CD4-positive, alpha-beta memory T cell (primary cell): Measurements from ENCODE around the gene ADGRD1. TPM values are rescaled to one million over a fixed set of nuclear protein-coding genes. Genes with fewer than 3 reads are reported as not detected.

Experiments used
- CTCF ChIA-PET: fragments of 350-600 bp; sonication (Branson Sonifier 250); formaldehyde crosslinking; loops from one replicate; lab custom pipeline; 2021; ENCODE audit warnings: inconsistent platforms; ENCODE audit not compliant: partially characterized antibody; lab: Charles Lee
- POLR2A ChIA-PET: fragments of 350-600 bp; sonication (Branson Sonifier 250); formaldehyde crosslinking; loops from one replicate; lab custom pipeline; 2021; ENCODE audit not compliant: partially characterized antibody; lab: Charles Lee
- DNase-seq, 5 donors: peaks; one replicate each; pipeline versions ENCODE4 v3.0.0 to v3.0.0-alpha.2; 2020 to 2022; ENCODE audit warnings: mixed read lengths in 1 of 5
- H3K27ac ChIP-seq: one replicate; pipeline ENCODE4 v1.7.0; 2013; ENCODE audit warnings: low read depth, low read length
- H3K27me3 ChIP-seq: 2 replicates; pipeline ENCODE4 v1.7.0; 2013; ENCODE audit warnings: mild to moderate bottlenecking, low read length, moderate library complexity; ENCODE audit not compliant: insufficient read depth
- H3K36me3 ChIP-seq: 2 replicates; pipeline ENCODE4 v1.7.0; 2013; ENCODE audit warnings: mild to moderate bottlenecking, low read length, moderate library complexity; ENCODE audit not compliant: insufficient read depth
- H3K4me1 ChIP-seq: 2 replicates; pipeline ENCODE4 v1.7.0; 2013; ENCODE audit warnings: mild to moderate bottlenecking, low read length, moderate library complexity; ENCODE audit not compliant: insufficient read depth
- H3K4me3 ChIP-seq, 2 donors: one replicate each; pipeline ENCODE4 v1.7.0; 2013; ENCODE audit warnings: low read length in 2 of 2, mild to moderate bottlenecking in 1 of 2
- H3K9me3 ChIP-seq, 2 donors: one replicate each; pipeline ENCODE4 v1.7.0; 2013; ENCODE audit warnings: low read length in 2 of 2, control low read depth in 1 of 2; ENCODE audit not compliant: control insufficient read depth in 1 of 2
- H3K27ac Mint-ChIP-seq, 7 donors: one replicate each; pipeline ENCODE4 v1.8.0; 2020 to 2021; ENCODE audit warnings: mixed read lengths in 7 of 7, mild to moderate bottlenecking in 6 of 7, inconsistent platforms in 3 of 7, moderate library complexity in 3 of 7
- H3K27me3 Mint-ChIP-seq, 2 donors: one replicate each; pipeline ENCODE4 v1.8.0; 2020 to 2021; ENCODE audit warnings: mixed read lengths in 2 of 2
- H3K36me3 Mint-ChIP-seq, 2 donors: one replicate each; pipeline ENCODE4 v1.8.0; 2020 to 2021; ENCODE audit warnings: mixed read lengths in 2 of 2, inconsistent platforms in 1 of 2, mild to moderate bottlenecking in 1 of 2
- H3K4me1 Mint-ChIP-seq, 4 donors: one replicate each; pipeline ENCODE4 v1.8.0; 2020 to 2021; ENCODE audit warnings: mixed read lengths in 4 of 4, mild to moderate bottlenecking in 1 of 4
- H3K4me3 Mint-ChIP-seq, 8 donors: one replicate each; pipeline ENCODE4 v1.8.0; 2020 to 2021; ENCODE audit warnings: mixed read lengths in 8 of 8, mild to moderate bottlenecking in 7 of 8, moderate library complexity in 6 of 8, inconsistent platforms in 3 of 8
- H3K9me3 Mint-ChIP-seq, 8 donors: one replicate each; pipeline ENCODE4 v1.8.0; 2020 to 2021; ENCODE audit warnings: mixed read lengths in 8 of 8, mild to moderate bottlenecking in 5 of 8, inconsistent platforms in 3 of 8, moderate library complexity in 1 of 8
- intact Hi-C: fragments of 100-400 bp; cut with micrococcal nuclease; formaldehyde crosslinking; loops from one replicate; pipeline ENCODE4 v1.15.1; 2023
- polyA plus RNA-seq, 2 donors: library from polyadenylated mRNA; unstranded; fragments of 300-500 nt; fragmentation: Illumina TruSeq; gene quantifications; one replicate each; pipeline ENCODE4 v1.2.3, GENCODE V29; 2021
- total RNA-seq, 2 experiments: library from RNA; stranded (reverse); gene quantifications; one replicate each; pipeline ENCODE4 v1.2.3, GENCODE V29; 2021

ADGRD1 gene
- total and polyA plus RNA-seq, 4 experiments from 2014 or later: not detected

GRCh38 chr12:131176926-131177325 is 223.2 kb downstream of the ADGRD1 start:
- no peaks in the 10 kb centered on the region for H3K9me3 ChIP-seq
- intact Hi-C loops: no loop called here
- ChIA-PET CTCF (no interaction called here), POLR2A (no interaction called here)
- no peaks in the 10 kb centered on the region for H3K4me1 ChIP-seq
- Mint-ChIP-seq H3K36me3 (no peaks in the 10 kb centered on the region), H3K9me3 (peaks cover 2 to 41% (median 29%) of the 10 kb centered on the region in 8 donors), H3K27me3 (peaks cover 7 to 9% of the 10 kb centered on the region in 2 donors), H3K4me1 (no peaks in the 10 kb centered on the region), H3K4me3 (no peak overlapping the region), H3K27ac (no peak overlapping the region)
- H3K27me3 ChIP-seq: peaks cover 3% of the 10 kb centered on the region
- H3K27ac ChIP-seq: no peak overlapping the region
- DNase-seq: no peak
- H3K4me3 ChIP-seq: no peak overlapping the region
- no peaks in the 10 kb centered on the region for H3K36me3 ChIP-seq

GRCh38 chr12:131177599-131177998 is 223.9 kb downstream of the ADGRD1 start:
- Histone ChIP-seq H3K4me3 (no peak overlapping the region), H3K4me1 (no peaks in the 10 kb centered on the region), H3K27me3 (peaks cover 3% of the 10 kb centered on the region), H3K27ac (no peak overlapping the region), H3K36me3 (no peaks in the 10 kb centered on the region), H3K9me3 (no peaks in the 10 kb centered on the region)
- POLR2A ChIA-PET: no interaction called here
- no peak overlapping the region for H3K27ac Mint-ChIP-seq
- intact Hi-C loops: no loop called here
- CTCF ChIA-PET: no interaction called here
- H3K4me3 Mint-ChIP-seq: no peak overlapping the region
- peaks cover 7% of the 10 kb centered on the region in 2 donors for H3K27me3 Mint-ChIP-seq
- no peaks in the 10 kb centered on the region for H3K4me1 Mint-ChIP-seq
- H3K9me3 Mint-ChIP-seq: peaks cover 2 to 41% (median 27%) of the 10 kb centered on the region in 8 donors
- no peaks in the 10 kb centered on the region for H3K36me3 Mint-ChIP-seq
- DNase-seq: no peak

- no peak overlapping the region for H3K27ac Mint-ChIP-seq
- Histone ChIP-seq H3K4me1 (no peaks in the 10 kb centered on the region), H3K4me3 (no peak overlapping the region), H3K36me3 (no peaks in the 10 kb centered on the region), H3K9me3 (no peaks in the 10 kb centered on the region), H3K27ac (no peak overlapping the region), H3K27me3 (no peaks in the 10 kb centered on the region)
- peaks cover 0 to 16% (median 10%) of the 10 kb centered on the region in 8 donors for H3K9me3 Mint-ChIP-seq
- peaks cover 3% of the 10 kb centered on the region in 2 donors for H3K27me3 Mint-ChIP-seq
- H3K4me1 Mint-ChIP-seq: no peaks in the 10 kb centered on the region
- intact Hi-C loops: no loop called here
- CTCF ChIA-PET: no interaction called here
- no peak overlapping the region for H3K4me3 Mint-ChIP-seq
- POLR2A ChIA-PET: no interaction called here
- no peaks in the 10 kb centered on the region for H3K36me3 Mint-ChIP-seq
- DNase-seq: no peak
These were observed 233.9 kb downstream of the ADGRD1 start for GRCh38 chr12:131187602-131188001.

- DNase-seq: no peak
- CTCF ChIA-PET: no interaction called here
These were observed 234.7 kb downstream of the ADGRD1 start for GRCh38 chr12:131188131-131189050.

GRCh38 chr12:131189781-131190180 is 236.1 kb downstream of the ADGRD1 start:
- Mint-ChIP-seq H3K4me1 (no peaks in the 10 kb centered on the region), H3K4me3 (no peak overlapping the region), H3K27me3 (peaks cover 2 to 10% of the 10 kb centered on the region in 2 donors), H3K27ac (no peak overlapping the region), H3K9me3 (peaks cover 0 to 6% (median 4%) of the 10 kb centered on the region in 8 donors), H3K36me3 (no peaks in the 10 kb centered on the region)
- no peaks in the 10 kb centered on the region for H3K36me3 ChIP-seq
- intact Hi-C loops: no loop called here
- ChIA-PET CTCF (no interaction called here), POLR2A (no interaction called here)
- DNase-seq: no peak
- no peaks in the 10 kb centered on the region for H3K27me3 ChIP-seq
- no peaks in the 10 kb centered on the region for H3K9me3 ChIP-seq
- H3K4me1 ChIP-seq: no peaks in the 10 kb centered on the region
- H3K4me3 ChIP-seq: no peak overlapping the region
- no peak overlapping the region for H3K27ac ChIP-seq

More at GRCh38 chr12:131188131-131189050, 234.7 kb downstream of the ADGRD1 start:
- no peaks in the 10 kb centered on the region for H3K36me3 ChIP-seq
- no peaks in the 10 kb centered on the region for H3K27me3 ChIP-seq
- no peaks in the 10 kb centered on the region for H3K4me1 Mint-ChIP-seq
- no peak overlapping the region for H3K27ac ChIP-seq
- no peaks in the 10 kb centered on the region for H3K36me3 Mint-ChIP-seq
- H3K4me3 ChIP-seq: no peak overlapping the region
- H3K9me3 Mint-ChIP-seq: peaks cover 0 to 12% (median 9%) of the 10 kb centered on the region in 8 donors
- H3K27me3 Mint-ChIP-seq: peaks cover 3 to 10% of the 10 kb centered on the region in 2 donors
- no peaks in the 10 kb centered on the region for H3K9me3 ChIP-seq
- H3K4me3 Mint-ChIP-seq: no peak overlapping the region
- H3K27ac Mint-ChIP-seq: no peak overlapping the region
- intact Hi-C loops: no loop called here
- POLR2A ChIA-PET: no interaction called here
- H3K4me1 ChIP-seq: no peaks in the 10 kb centered on the region

GRCh38 chr12:131190965-131191364 is 237.3 kb downstream of the ADGRD1 start:
- no peaks in the 10 kb centered on the region for H3K36me3 Mint-ChIP-seq
- H3K4me3 Mint-ChIP-seq: no peak overlapping the region
- Histone ChIP-seq H3K27me3 (no peaks in the 10 kb centered on the region), H3K9me3 (no peaks in the 10 kb centered on the region), H3K36me3 (no peaks in the 10 kb centered on the region), H3K4me3 (no peak overlapping the region), H3K4me1 (no peaks in the 10 kb centered on the region), H3K27ac (no peak overlapping the region)
- intact Hi-C loops: no loop called here
- H3K27me3 Mint-ChIP-seq: peaks cover 2 to 10% of the 10 kb centered on the region in 2 donors
- ChIA-PET POLR2A (no interaction called here), CTCF (no interaction called here)
- H3K9me3 Mint-ChIP-seq: peaks cover 0 to 4% (median 2%) of the 10 kb centered on the region in 8 donors
- DNase-seq: no peak
- H3K4me1 Mint-ChIP-seq: no peaks in the 10 kb centered on the region
- no peak overlapping the region for H3K27ac Mint-ChIP-seq
